DMS153 treated with DMSO at 0.1 percent for 48 hours (cell line): ENCODE measurements around the gene LNX1.

Experiments
- DNase-seq: peaks from one replicate; lab custom pipeline; 2025; ENCODE audit not compliant: unreplicated experiment; lab: John Stamatoyannopoulos, UW

The LNX1 gene

DNA sequence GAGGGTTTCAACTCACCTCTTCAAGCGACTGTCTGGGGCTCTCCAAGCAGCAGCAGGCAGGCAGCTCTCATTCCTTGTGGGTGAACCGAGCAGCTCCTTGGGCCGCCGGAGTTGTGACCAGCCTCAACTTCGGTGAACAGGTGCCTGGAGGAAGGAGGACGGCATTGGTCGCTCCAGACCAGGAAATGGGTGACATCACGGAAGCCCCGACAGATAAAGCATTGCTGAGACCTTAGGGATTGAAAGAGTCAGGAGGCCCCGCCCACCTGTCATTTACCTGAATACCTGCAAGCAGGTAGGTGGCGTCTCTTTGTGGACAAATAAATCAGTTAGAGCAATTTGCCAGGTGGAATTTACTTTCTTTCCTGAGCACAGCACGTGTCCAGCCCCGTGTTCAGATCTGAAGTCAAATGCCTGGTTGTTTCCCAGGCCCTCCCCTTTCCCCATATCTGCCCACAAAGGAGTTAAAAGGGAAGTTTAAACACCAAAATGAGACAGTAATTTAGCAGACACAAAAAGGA is at the start of gene LNX1:
TSS of gene LNX1 (minus strand) at position 115 of the 521 bp plus-strand sequence. CDS start 17,484 bp downstream, outside the sequence.
- DNase-seq: peak; percentile 85

DNA sequence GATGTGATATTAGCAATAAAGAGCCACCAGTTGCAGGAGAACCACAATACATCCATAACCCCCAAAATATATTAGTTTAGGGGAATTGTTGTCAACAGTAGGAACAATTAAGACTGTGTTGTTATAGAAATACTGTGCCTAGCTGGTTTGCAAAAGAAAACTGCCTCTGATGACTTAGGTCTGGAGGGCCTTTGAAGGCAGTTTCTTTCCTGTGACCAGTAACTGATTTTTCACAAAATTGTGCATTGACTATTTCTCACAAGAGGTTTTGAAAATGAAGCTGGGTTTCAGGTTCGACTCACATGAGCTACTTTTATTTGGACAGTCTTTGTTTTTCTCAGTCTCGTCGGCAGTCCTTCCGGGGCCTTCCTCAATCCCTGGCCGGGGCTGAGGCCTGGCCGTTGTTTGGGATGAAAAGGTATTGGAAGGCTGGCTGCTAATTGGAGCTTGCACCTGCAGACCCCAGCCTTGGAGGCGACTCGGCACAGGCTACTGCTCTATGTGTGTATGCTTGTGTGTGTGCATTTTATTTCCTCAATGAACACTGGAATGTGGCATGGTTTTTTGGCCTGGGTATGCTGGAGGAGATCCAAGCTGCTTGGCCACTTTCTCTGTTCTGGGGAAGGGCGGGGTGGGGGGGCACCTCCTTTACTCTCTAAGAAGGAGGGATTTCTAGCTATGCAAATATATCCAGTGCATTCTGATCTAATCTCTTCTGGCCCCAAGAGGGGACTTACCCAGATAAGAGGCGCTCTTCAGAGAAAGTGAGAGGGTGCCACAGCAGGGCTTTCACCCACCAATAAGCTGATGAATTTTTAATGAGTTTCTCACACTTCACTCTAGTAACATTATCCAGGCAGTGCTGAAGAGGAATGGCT is 49.5 kb upstream of the LNX1 start:
- peak; percentile 75 for DNase-seq

DNA sequence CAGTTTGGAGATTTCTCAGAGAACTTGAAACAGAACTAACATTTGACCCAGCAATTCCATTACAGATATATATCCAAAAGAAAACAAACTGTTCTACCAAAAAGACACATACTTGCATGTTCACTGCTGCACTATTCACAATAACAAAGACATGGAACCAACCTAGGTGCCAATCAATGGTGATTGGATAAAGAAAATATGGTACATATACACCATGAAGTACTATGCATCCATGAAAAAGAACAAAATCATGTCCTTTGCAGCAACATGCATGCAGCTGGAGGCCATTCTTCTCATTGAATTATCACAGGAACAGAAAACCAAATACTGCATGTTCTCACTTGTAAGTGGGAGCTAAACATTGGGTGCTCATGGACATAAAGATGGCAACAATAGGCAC is 47.6 kb upstream of the LNX1 start:
- no peak for DNase-seq

DNA sequence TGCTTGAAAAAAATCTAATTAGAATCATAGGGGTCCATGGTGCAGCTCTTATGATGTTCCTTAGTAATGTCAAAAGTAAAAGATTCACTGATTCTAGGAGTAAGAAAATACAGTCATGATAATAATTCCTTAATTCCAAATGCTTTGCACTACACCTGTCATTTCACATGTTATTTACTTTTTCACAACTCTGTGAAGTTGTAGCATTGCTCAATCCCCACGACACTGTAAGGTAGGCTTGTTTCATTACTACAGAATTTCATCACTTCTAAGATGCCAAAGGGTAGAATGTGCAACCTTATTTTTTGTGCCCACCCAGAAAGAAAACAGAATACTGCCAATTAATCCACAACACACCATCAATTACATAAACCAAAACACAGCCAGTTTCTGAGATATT is 46.1 kb upstream of the LNX1 start:
- DNase-seq: no peak

DNA sequence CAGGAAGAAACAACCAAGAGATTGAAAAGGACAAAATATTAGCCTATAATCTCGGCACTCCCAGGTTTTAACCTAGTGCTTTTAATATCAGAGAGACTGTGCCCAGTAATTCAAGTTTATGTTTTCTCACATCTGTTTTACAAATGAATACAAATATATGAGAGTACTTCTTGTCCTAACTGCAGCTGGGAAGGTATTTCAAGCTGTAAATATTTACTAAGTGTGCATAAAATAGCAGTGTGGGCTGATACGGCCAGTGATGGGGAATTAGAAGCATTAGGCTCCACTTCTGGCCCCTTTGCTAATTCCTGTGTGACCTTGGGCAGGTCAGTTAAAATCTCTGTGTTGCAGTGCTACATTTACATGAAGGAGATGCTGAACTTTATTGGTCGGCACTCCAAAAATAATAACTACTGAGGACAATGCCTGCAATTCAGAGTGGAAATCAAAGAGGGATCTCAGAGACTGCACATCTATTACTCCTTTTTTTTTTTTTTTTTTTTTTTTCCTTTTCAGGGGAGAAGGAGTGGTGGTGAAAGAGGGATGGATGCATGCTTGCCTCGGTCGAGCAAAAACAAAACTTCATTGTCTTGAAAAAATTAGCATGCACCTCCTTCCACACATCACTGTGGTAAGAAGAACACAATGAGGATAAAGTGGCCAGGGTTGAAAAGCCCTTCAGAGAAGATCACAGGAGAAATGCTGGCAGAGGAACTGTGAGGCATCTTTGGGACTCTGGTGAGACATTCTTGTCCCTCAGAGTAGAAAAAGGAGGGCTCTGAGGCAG is 44.6 kb upstream of the LNX1 start:
- no peak for DNase-seq

DNA sequence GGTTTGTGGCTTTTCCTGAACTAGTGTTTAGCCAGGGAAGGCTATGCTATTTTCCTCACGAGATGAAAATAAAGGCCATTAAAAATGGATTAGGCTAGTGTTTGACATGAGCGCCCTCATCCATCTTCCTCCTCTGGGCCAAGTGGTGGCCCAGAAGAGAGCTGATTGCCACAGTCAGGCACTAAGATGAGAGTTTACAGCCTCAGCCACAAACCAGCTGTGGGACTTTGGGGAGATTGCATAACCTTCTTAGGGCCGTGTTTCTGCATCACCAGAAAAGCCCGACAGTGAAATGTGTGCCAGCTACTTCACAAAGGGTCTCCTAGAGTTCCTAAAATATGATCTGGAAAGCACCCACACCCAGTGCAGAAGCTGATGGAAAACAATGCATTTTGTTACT is 42.3 kb upstream of the LNX1 start:
- DNase-seq: no peak

DNA sequence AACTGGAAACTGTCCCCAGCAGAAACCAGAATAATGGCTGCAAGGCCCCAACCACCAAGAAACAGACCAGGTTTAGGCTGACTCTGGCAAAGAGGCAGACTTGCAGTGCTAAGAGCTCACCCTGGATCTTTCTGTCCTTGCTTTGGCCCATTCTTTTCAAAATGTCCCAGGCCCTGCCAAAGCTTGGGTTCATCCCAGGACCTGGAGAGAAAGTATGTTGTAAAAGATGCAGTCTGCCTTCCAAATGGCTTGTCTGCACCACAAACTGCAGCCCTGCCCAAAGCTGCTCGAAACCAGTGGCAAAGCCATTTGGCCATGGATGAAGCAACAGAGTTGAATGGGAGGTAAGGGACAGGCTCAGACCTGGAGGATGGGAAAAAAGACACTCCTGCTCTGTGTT is 38.0 kb upstream of the LNX1 start:
- DNase-seq: no peak

DNA sequence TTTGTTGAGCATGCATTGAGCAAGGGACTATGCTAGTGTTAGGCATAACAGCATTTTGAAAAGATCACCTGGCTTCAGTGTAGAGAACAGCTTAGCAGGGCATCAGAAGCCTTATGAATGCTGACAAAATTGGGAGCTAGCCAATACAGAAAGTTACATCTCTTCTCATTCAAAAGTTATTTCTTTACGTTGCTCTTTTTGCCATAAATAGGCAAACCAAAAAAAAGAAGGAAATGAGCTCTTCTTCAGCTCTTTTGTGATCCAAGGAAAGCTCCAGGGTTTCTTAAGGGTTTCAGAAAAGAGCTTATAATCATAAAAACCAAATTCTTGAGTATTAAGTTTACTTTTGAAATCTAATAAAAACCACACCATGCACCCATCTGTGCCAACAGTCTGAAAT is 35.2 kb upstream of the LNX1 start:
- DNase-seq: no peak

DNA sequence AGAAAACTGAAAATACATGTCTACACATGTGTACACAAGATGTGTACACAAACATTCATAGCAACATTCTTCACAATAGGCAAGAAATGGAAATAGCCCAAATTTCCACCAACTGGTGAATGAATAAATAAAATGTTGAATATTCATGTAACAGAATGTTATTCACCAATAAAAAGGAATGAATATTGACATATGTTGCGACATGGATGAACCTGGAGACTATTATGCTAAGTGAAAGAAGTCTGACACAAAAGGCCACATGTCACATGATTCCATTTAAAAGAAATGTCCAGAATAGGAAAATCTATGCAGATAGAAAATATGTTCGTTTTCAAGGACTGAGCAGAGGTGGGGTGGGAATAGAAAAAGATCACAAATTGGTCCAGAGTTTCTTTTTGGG is 34.6 kb upstream of the LNX1 start:
- no peak for DNase-seq

DNA sequence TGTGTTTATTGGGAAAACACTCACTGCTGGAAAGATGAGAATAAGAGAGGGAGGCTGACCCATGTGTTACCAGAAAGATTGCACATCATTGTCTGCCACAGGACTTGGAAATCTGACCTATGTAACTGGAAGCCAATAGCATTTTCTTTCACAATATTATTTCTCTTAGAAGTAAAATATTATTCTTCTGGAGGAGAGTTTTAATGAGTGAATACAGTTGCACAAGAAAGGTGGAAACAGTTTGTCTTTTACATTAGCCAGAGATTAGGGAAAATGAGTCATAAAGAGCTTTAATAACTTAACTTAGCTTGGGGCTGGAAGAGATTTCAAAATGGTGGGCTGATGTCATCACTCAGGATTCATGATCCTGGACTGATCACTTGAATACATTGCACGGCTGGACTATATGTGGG is 31.5 kb upstream of the LNX1 start:
- no peak for DNase-seq

DNA sequence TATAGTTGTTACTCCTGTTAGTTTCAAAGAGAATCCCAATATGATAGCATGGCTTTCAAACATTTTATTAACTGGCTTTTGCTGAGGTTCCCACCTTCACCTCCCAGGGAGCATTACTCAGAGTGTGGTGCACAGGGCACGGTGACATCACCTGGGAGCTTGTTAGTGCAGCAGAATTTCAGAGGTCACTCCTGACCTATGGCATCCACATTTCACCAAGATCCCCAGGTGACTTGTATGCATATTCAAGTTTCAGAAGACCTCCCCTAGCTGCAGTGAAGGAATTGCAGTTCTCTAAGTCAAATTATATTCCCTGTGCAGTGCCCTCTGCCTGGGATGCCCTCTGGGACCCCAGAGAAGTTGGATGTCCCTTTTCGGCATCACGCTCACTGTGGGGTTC is 29.7 kb upstream of the LNX1 start:
- DNase-seq: no peak

DNA sequence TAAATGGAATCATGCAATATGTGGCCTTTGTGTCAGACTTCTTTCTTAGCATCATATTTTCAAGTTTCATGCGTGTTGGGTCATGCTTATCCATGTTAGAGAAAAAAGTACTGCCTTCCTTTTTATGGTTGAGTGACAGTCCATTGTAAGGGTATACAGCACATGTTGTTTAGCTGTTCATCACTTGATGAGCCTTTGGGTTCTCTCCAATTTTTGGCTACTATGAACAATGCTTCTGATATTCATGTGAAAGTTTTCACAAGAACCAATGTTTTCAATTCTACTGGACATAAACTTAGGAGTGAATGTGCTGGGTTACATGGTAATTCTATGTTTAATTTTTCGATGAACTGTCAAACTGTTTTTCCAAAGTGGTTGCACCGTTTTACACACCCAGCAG is 28.1 kb upstream of the LNX1 start:
- DNase-seq: no peak

DNA sequence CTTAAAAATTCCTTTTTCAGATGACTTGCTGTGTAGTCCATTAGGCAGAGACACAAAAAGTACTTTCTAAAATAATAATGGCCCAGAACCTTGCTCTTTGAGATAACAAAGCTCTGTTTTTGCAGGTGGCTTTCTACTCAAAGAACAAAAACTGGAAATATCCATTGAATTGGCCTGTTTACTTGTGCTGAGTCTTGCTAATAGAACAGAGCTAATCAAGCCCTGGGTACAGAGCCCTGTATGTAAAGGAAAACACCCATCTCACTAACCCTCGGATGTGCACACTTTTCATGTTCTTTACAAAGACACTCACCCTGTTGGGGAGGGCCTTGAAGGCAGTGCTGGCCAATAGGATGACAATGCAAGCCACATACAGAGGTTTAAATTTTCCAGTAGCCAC is 27.0 kb upstream of the LNX1 start:
- no peak for DNase-seq

DNA sequence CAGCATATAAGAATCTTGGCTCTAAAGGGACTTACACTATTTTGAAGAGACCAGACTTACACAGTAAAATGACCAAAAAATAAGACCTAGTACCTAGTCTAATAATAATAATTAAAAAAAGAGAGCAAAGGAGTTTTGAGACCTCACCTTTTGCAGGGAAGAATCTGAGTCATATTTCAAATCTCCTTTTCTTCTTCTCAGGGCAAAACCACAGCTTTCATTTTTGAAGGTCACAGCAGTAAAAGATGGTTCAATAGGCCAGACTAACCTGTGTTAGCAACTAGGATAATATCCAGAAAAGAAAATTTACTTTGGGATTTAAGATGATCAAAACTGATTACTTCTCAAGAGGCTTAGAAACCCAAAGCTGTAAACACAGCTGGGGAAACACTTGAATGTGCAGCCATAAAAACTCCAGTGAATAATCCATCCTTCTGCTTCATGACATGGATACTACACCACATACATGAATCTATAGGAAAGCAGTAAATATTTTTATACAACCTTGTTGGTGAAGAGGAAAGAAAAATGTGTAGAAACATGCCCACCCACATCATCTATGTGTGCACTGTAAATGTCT is 25.9 kb upstream of the LNX1 start:
- no peak for DNase-seq

DNA sequence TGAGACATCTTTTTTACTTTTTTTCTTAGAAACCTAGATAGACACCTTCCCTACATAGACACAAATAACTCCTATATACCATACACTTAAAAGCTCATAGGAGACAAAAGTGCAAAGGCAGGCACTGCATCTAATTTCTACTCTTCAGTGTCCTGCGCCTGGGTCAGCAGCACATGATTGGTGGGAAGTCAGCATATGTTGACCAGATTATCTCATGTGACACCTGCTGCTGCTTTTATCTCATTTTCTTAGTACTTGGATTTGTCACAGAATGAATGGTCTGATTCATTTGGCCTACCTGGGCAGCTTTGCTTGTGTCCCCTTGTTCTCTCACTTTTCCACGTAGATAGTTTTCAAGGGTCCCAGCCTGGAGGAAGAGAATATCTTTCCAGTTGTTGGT is 24.9 kb upstream of the LNX1 start:
- DNase-seq: no peak

DNA sequence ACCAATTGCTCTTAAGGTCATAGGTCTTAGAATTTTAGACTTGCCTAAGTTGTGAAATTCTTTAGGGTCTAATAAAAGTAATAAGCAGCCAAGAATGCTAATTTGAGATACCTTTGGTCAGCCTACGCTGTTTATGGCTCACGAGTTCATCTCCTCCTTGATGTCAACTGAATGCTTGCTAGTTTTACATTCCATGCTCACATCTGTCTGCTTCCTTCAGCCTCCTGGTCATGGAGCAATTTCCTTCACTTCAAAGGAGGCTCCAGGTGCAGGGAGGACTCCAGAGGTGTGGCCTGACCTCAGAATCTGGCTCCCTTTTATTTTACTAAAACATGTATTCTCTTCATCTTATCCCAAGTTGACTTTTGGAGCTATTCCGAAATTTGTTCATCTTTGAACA is 23.3 kb upstream of the LNX1 start:
- no peak for DNase-seq

DNA sequence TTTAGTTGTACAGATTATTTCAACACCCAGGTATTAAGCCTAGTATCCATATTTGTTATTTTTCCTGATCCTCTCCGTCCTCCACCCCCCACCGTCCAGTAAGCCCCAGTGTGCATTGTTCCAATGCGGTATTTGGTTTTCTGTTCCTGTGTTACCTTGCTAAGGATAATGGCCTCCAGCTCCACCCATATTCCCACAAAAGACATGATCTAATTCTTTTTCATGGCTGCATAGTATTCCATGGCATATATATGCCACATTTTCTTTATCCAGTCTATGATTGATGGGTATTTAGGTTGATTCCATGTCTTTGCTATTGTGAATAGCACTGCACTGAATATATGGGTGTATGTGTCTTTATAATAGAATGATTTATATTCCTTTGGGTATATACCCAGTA is 22.1 kb upstream of the LNX1 start:
- no peak for DNase-seq

DNA sequence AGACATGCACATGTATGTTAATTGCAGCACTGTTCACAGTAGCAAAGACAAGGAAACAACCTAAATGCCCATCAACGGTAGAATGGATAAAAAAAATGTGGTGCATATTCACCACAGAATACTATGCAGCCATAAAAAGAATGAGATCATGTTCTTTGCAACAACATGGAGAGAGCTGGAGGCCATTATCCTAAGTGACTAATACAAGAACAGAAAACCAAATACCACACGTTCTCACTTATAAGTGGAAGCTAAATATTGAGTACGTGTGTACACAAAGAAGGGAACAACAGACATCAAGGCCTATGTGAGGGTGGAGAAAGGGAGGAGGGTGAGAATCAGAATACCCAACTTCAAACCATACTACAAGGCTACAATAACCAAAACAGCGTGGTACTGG is 17.4 kb upstream of the LNX1 start:
- no peak for DNase-seq

DNA sequence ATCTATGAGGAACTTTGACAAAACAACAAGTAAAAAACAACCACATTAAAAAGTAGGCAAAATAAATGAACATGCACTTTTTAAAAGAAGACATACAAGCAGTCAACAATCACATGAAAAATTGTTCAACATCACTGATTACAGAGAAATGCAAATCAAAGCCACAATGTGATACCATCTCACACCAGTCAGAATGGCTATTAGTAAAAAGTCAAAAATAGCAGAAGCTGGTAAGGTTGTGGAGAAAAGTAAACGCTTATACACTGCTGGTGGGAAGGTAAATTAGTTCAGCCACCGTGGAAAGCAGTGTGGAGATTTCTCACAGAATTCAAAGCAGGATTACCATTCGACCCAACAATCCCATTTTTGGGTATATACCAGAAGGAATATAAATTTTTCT is 17.0 kb upstream of the LNX1 start:
- DNase-seq: no peak

DNA sequence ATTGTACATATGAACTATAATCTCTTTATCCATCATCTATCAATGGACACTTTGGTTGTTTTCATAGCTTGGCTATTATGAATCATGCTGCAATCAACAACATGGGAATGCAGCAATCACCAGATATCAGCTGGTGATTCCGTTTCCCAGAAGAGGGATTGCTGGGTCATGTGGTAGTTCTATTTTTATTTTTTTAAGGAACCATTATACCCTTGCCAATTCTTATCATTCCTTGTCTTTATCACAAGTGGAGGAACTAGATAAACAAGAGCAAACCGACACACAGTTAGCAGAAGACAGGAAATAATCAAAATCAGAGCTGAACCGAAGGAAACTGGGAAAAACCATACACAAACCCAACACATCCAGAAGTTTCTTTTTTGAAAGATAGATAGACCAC is 14.5 kb upstream of the LNX1 start:
- no peak for DNase-seq

DNA sequence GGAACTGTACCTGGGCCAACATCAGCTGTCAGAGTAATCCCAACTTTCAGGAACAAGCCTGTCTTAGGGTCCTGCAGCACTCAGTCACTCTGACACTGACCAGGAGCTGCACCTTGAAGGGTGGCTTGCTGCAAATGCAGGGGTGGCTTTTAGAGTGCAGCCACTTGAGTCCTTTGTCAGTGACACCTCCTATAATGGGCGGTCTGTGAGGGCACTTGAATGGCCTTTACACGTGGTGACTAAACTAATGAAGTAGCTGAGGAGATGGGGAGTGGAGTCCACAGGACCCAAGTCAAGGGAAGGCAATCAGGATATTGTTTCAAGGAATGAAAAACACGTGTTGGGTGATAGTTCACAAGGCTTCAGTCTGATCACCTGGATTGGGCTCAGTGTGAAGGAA is 11.1 kb upstream of the LNX1 start:
- no peak for DNase-seq

DNA sequence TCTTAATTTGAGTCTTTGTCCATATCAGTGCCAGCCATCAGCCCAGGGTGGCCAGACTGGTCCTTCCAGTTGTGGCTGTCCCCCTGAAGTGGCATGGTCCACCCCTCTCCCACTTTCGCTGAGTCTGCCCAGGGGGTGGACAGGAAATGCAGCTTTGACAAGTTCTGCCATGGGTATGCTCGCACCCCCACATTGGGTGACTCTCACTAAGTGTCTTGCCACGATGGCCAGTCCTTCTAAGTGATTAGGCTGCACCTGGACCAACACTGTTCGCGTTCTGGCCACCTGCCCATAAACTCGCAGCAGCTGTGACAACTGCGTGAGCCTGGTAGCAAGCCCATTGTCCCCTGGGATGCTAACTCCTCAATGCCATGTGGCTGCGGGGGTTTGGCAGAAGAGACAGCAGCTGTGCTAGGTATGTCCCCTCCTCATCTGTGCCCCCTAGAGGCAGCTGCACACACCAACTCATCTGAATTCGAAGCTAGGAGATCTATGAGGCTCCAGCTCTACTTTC is 10.0 kb upstream of the LNX1 start:
- peak; percentile 86 for DNase-seq
